ENCODE data around the gene KCNH5. TPM values are rescaled to one million over a fixed set of nuclear protein-coding genes. Genes with fewer than 3 reads are reported as not detected.

The KCNH5 gene
- total RNA-seq, 1 donor from 2014 or later, result 2.8 TPM

- no peaks in the 10 kb centered on the region for H3K9me3 Mint-ChIP-seq
- no peak for DNase-seq (ENCODE audit: extremely low spot score, unreplicated experiment)
These were observed 88.8 kb downstream of the KCNH5 start for GRCh38 chr14:62956413-62956812.

GRCh38 chr14:62954165-62954564 lies 91.1 kb downstream of the KCNH5 start:
- Mint-ChIP-seq H3K4me1 (ENCODE audit: unreplicated experiment) (no peaks in the 10 kb centered on the region), H3K4me3 (no peak overlapping the region), H3K27me3 (no peaks in the 10 kb centered on the region), H3K27ac (no peak overlapping the region), H3K36me3 (no peaks in the 10 kb centered on the region), H3K9me3 (no peaks in the 10 kb centered on the region)
- TF ChIP-seq CTCF (conservative IDR thresholded peaks at IDR 0.05), result no peak
- no peak for DNase-seq (ENCODE audit: extremely low spot score, unreplicated experiment)

More at GRCh38 chr14:62956413-62956812, 88.8 kb downstream of the KCNH5 start:
- Mint-ChIP-seq H3K4me1 (ENCODE audit: unreplicated experiment) (no peaks in the 10 kb centered on the region), H3K4me3 (no peak overlapping the region), H3K27me3 (no peaks in the 10 kb centered on the region), H3K36me3 (no peaks in the 10 kb centered on the region), H3K27ac (no peak overlapping the region)
- no peak for TF ChIP-seq CTCF (conservative IDR thresholded peaks at IDR 0.05)

DNA sequence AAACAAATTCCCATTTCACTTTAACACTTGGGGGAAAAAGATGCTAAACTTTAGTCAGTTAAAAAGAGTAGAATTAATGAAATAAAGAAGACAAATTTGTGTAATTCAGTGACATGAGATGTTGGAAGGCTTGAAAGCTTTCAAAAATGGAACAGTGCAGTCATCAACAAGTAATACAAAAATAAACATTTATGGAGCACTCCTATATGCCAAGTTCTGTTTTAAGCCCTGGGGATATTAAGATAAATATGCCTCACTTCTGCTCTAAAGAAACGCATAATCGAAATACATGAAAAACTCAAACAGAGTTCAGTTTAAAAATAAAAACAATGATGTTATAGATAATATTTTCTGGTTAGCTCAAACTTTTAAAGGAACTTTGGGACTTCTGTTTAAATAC lies 93.0 kb downstream of the KCNH5 start:
- Mint-ChIP-seq H3K27ac (no peak overlapping the region), H3K27me3 (no peaks in the 10 kb centered on the region), H3K36me3 (no peaks in the 10 kb centered on the region), H3K4me1 (ENCODE audit: unreplicated experiment) (no peaks in the 10 kb centered on the region), H3K9me3 (no peaks in the 10 kb centered on the region), H3K4me3 (no peak overlapping the region)
- no peak for DNase-seq (ENCODE audit: extremely low spot score, unreplicated experiment)
- no peak for TF ChIP-seq CTCF (conservative IDR thresholded peaks at IDR 0.05)

- Mint-ChIP-seq H3K9me3 (no peaks in the 10 kb centered on the region), H3K27me3 (no peaks in the 10 kb centered on the region), H3K36me3 (no peaks in the 10 kb centered on the region), H3K4me1 (ENCODE audit: unreplicated experiment) (no peaks in the 10 kb centered on the region), H3K27ac (no peak overlapping the region), H3K4me3 (no peak overlapping the region)
- TF ChIP-seq CTCF (conservative IDR thresholded peaks at IDR 0.05), result no peak
- no peak for DNase-seq (ENCODE audit: extremely low spot score, unreplicated experiment)
These were observed 98.0 kb downstream of the KCNH5 start for GRCh38 chr14:62947301-62947700.

GRCh38 chr14:62946221-62946620 lies 99.0 kb downstream of the KCNH5 start:
- H3K27ac Mint-ChIP-seq, result no peak overlapping the region
- H3K4me1 Mint-ChIP-seq (ENCODE audit: unreplicated experiment), result no peaks in the 10 kb centered on the region
- H3K4me3 Mint-ChIP-seq, result no peak overlapping the region
- no peaks in the 10 kb centered on the region for H3K9me3 Mint-ChIP-seq
- DNase-seq (ENCODE audit: extremely low spot score, unreplicated experiment), result no peak
- H3K27me3 Mint-ChIP-seq, result no peaks in the 10 kb centered on the region
- no peaks in the 10 kb centered on the region for H3K36me3 Mint-ChIP-seq
- TF ChIP-seq CTCF (conservative IDR thresholded peaks at IDR 0.05), result no peak

DNA sequence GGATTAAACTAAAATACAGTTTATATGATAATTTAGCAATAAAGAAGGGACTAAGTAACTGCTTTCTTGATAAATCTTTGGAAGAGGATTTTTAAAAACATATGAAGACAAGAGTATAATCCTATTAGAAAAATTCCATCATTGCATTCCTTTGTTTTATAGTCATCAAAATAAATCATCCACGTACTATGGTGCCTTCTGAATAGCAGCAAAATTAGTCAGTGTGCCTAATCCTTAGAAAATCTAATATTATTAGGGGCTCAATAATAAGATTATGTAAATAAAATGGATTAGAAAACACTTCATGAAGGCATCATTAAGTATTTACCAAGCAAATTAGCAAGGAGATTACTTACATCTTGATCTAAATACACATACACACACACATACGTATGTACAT lies 102.1 kb downstream of the KCNH5 start:
- no peak for DNase-seq (ENCODE audit: extremely low spot score, unreplicated experiment)
- no peaks in the 10 kb centered on the region for H3K4me1 Mint-ChIP-seq (ENCODE audit: unreplicated experiment)
- no peaks in the 10 kb centered on the region for H3K9me3 Mint-ChIP-seq
- no peaks in the 10 kb centered on the region for H3K27me3 Mint-ChIP-seq
- H3K36me3 Mint-ChIP-seq, result no peaks in the 10 kb centered on the region
- no peak overlapping the region for H3K27ac Mint-ChIP-seq
- no peak for TF ChIP-seq CTCF (conservative IDR thresholded peaks at IDR 0.05)
- H3K4me3 Mint-ChIP-seq, result no peak overlapping the region

Measured in type B pancreatic cell (in vitro differentiated cells).